CD8-positive, alpha-beta memory T cell (primary cell): ENCODE results near the gene NBPF9. TPM values are rescaled to one million over a fixed set of nuclear protein-coding genes. Genes with fewer than 3 reads are reported as not detected.
"Not testable (repeated sequence)": the region's sequence is repeated elsewhere in the genome, so short reads cannot be mapped to it uniquely, and the experiment has no call there.

Experiments
- CTCF ChIA-PET: fragments of 350-600 bp; sonication (Branson Sonifier 250); formaldehyde crosslinking; loops from one replicate; lab custom pipeline; 2021; ENCODE audit warnings: antibody characterized with exemption; lab: Charles Lee
- POLR2A ChIA-PET: fragments of 350-600 bp; sonication (Branson Sonifier 250); formaldehyde crosslinking; loops from one replicate; lab custom pipeline; 2021; ENCODE audit warnings: antibody characterized with exemption; lab: Charles Lee
- DNase-seq, 5 donors: peaks; one replicate each; pipeline versions ENCODE4 v3.0.0 to v3.0.0-alpha.2; 2020 to 2022; ENCODE audit warnings: mixed read lengths in 1 of 5
- H3K27ac ChIP-seq: one replicate; pipeline ENCODE4 v1.7.0; 2013; ENCODE audit warnings: low read depth, mild to moderate bottlenecking, low read length, moderate library complexity
- H3K27me3 ChIP-seq: 2 replicates; pipeline ENCODE4 v1.7.0; 2013; ENCODE audit warnings: low read length, mild to moderate bottlenecking; ENCODE audit not compliant: insufficient read depth, poor library complexity, severe bottlenecking
- H3K36me3 ChIP-seq: 2 replicates; pipeline ENCODE4 v1.7.0; 2013; ENCODE audit warnings: mild to moderate bottlenecking, low read length, moderate library complexity; ENCODE audit not compliant: insufficient read depth
- H3K4me1 ChIP-seq: 2 replicates; pipeline ENCODE4 v1.7.0; 2013; ENCODE audit warnings: mild to moderate bottlenecking, low read length, moderate library complexity; ENCODE audit not compliant: insufficient read depth
- H3K4me3 ChIP-seq: 2 replicates; pipeline ENCODE4 v1.7.0; 2013; ENCODE audit warnings: mild to moderate bottlenecking, low read length
- H3K9me3 ChIP-seq: 2 replicates; pipeline ENCODE4 v1.7.0; 2013; ENCODE audit warnings: mild to moderate bottlenecking, low read length
- H3K27ac Mint-ChIP-seq, 8 donors: one replicate each; pipeline ENCODE4 v1.8.0; 2020 to 2021; ENCODE audit warnings: mixed read lengths in 8 of 8, mild to moderate bottlenecking in 6 of 8, inconsistent platforms in 3 of 8, moderate library complexity in 3 of 8
- H3K27me3 Mint-ChIP-seq, 2 donors: one replicate each; pipeline ENCODE4 v1.8.0; 2020 to 2021; ENCODE audit warnings: mixed read lengths in 2 of 2, mild to moderate bottlenecking in 1 of 2, moderate library complexity in 1 of 2
- H3K36me3 Mint-ChIP-seq, 3 donors: one replicate each; pipeline ENCODE4 v1.8.0; 2020 to 2021; ENCODE audit warnings: mixed read lengths in 3 of 3, inconsistent platforms in 1 of 3, mild to moderate bottlenecking in 1 of 3
- H3K4me1 Mint-ChIP-seq, 3 donors: one replicate each; pipeline ENCODE4 v1.8.0; 2020 to 2021; ENCODE audit warnings: mixed read lengths in 3 of 3, inconsistent platforms in 1 of 3, mild to moderate bottlenecking in 1 of 3
- H3K4me3 Mint-ChIP-seq, 7 donors: one replicate each; pipeline ENCODE4 v1.8.0; 2020 to 2021; ENCODE audit warnings: mixed read lengths in 7 of 7, mild to moderate bottlenecking in 6 of 7, moderate library complexity in 4 of 7, inconsistent platforms in 2 of 7
- H3K9me3 Mint-ChIP-seq, 5 donors: one replicate each; pipeline ENCODE4 v1.8.0; 2020 to 2022; ENCODE audit warnings: mixed read lengths in 5 of 5, mild to moderate bottlenecking in 3 of 5, moderate library complexity in 2 of 5, inconsistent platforms in 1 of 5
- polyA plus RNA-seq: library from polyadenylated mRNA; unstranded; fragments of 300-500 nt; fragmentation: Illumina TruSeq; gene quantifications from one replicate; pipeline ENCODE4 v1.2.3, GENCODE V29; 2021
- total RNA-seq, 2 experiments: library from RNA; stranded (reverse); gene quantifications; one replicate each; pipeline ENCODE4 v1.2.3, GENCODE V29; 2021

The NBPF9 gene
- total and polyA plus RNA-seq, 3 experiments from 2014 or later = 3.2 to 13.1 (median 12.6) TPM

- CTCF ChIA-PET, DNase-seq, H3K36me3 Mint-ChIP-seq, H3K27ac Mint-ChIP-seq, POLR2A ChIA-PET, H3K4me3 Mint-ChIP-seq, H3K4me3 ChIP-seq, H3K4me1 Mint-ChIP-seq, H3K27me3 Mint-ChIP-seq, H3K36me3 ChIP-seq, H3K27me3 ChIP-seq, H3K9me3 ChIP-seq, H3K4me1 ChIP-seq, H3K9me3 Mint-ChIP-seq, H3K27ac ChIP-seq: not testable (repeated sequence)
Observed at GRCh38 chr1:149024327-149024726, 79.0 kb downstream of the NBPF9 start.

GRCh38 chr1:149018577-149018976 lies 84.8 kb downstream of the NBPF9 start:
- H3K4me1 Mint-ChIP-seq, H3K27me3 ChIP-seq, H3K4me1 ChIP-seq, H3K9me3 Mint-ChIP-seq, H3K4me3 ChIP-seq, H3K27ac ChIP-seq, DNase-seq, POLR2A ChIA-PET, H3K36me3 ChIP-seq, H3K36me3 Mint-ChIP-seq, H3K27me3 Mint-ChIP-seq, H3K9me3 ChIP-seq, H3K4me3 Mint-ChIP-seq, H3K27ac Mint-ChIP-seq, CTCF ChIA-PET: not testable (repeated sequence)

GRCh38 chr1:149016626-149017025 lies 86.7 kb downstream of the NBPF9 start:
- H3K36me3 Mint-ChIP-seq, H3K27ac Mint-ChIP-seq, H3K4me3 Mint-ChIP-seq, H3K4me1 ChIP-seq, POLR2A ChIA-PET, H3K27me3 ChIP-seq, H3K4me1 Mint-ChIP-seq, H3K27ac ChIP-seq, DNase-seq, H3K9me3 ChIP-seq, H3K4me3 ChIP-seq, CTCF ChIA-PET, H3K36me3 ChIP-seq, H3K9me3 Mint-ChIP-seq, H3K27me3 Mint-ChIP-seq: not testable (repeated sequence)

- not testable (repeated sequence) for H3K36me3 Mint-ChIP-seq, H3K4me1 Mint-ChIP-seq
Observed at GRCh38 chr1:149015522-149015921, 87.8 kb downstream of the NBPF9 start.

GRCh38 chr1:149013513-149013912 lies 89.8 kb downstream of the NBPF9 start:
- H3K9me3 ChIP-seq, H3K27ac Mint-ChIP-seq, POLR2A ChIA-PET, DNase-seq, H3K4me1 Mint-ChIP-seq, H3K4me3 ChIP-seq, H3K36me3 ChIP-seq, H3K27ac ChIP-seq, H3K27me3 Mint-ChIP-seq, H3K9me3 Mint-ChIP-seq, H3K4me3 Mint-ChIP-seq, H3K4me1 ChIP-seq, H3K36me3 Mint-ChIP-seq, H3K27me3 ChIP-seq, CTCF ChIA-PET: not testable (repeated sequence)

More at GRCh38 chr1:149015522-149015921, 87.8 kb downstream of the NBPF9 start:
- CTCF ChIA-PET, H3K9me3 ChIP-seq, POLR2A ChIA-PET, DNase-seq, H3K27ac Mint-ChIP-seq, H3K4me3 Mint-ChIP-seq, H3K27me3 ChIP-seq, H3K9me3 Mint-ChIP-seq, H3K4me3 ChIP-seq, H3K27ac ChIP-seq, H3K36me3 ChIP-seq, H3K27me3 Mint-ChIP-seq, H3K4me1 ChIP-seq: not testable (repeated sequence)

- H3K9me3 Mint-ChIP-seq, H3K36me3 ChIP-seq, POLR2A ChIA-PET: not testable (repeated sequence)
Observed at GRCh38 chr1:149012599-149012998, 90.8 kb downstream of the NBPF9 start.

GRCh38 chr1:149009761-149010160 lies 93.6 kb downstream of the NBPF9 start:
- H3K36me3 Mint-ChIP-seq, H3K27me3 Mint-ChIP-seq, H3K27ac ChIP-seq, H3K9me3 Mint-ChIP-seq, H3K27me3 ChIP-seq, H3K27ac Mint-ChIP-seq, H3K4me1 ChIP-seq, H3K9me3 ChIP-seq, CTCF ChIA-PET, POLR2A ChIA-PET, H3K36me3 ChIP-seq, DNase-seq, H3K4me3 ChIP-seq, H3K4me1 Mint-ChIP-seq, H3K4me3 Mint-ChIP-seq: not testable (repeated sequence)

More at GRCh38 chr1:149012599-149012998, 90.8 kb downstream of the NBPF9 start:
- DNase-seq, H3K27me3 ChIP-seq, CTCF ChIA-PET, H3K27ac ChIP-seq, H3K4me1 Mint-ChIP-seq, H3K4me3 ChIP-seq, H3K27ac Mint-ChIP-seq, H3K9me3 ChIP-seq, H3K4me1 ChIP-seq, H3K27me3 Mint-ChIP-seq, H3K4me3 Mint-ChIP-seq, H3K36me3 Mint-ChIP-seq: not testable (repeated sequence)

- H3K4me1 ChIP-seq, H3K27me3 ChIP-seq, CTCF ChIA-PET, H3K27ac ChIP-seq, H3K4me3 Mint-ChIP-seq, H3K9me3 ChIP-seq, POLR2A ChIA-PET, H3K27ac Mint-ChIP-seq, H3K4me1 Mint-ChIP-seq, H3K9me3 Mint-ChIP-seq, H3K4me3 ChIP-seq, H3K36me3 ChIP-seq, H3K27me3 Mint-ChIP-seq, DNase-seq, H3K36me3 Mint-ChIP-seq: not testable (repeated sequence)
Observed at GRCh38 chr1:149008769-149009168, 94.6 kb downstream of the NBPF9 start.

- H3K4me3 Mint-ChIP-seq, DNase-seq, H3K4me1 ChIP-seq, CTCF ChIA-PET, H3K4me3 ChIP-seq, POLR2A ChIA-PET, H3K4me1 Mint-ChIP-seq, H3K9me3 Mint-ChIP-seq, H3K27ac Mint-ChIP-seq, H3K36me3 Mint-ChIP-seq, H3K36me3 ChIP-seq, H3K27me3 Mint-ChIP-seq, H3K9me3 ChIP-seq, H3K27ac ChIP-seq, H3K27me3 ChIP-seq: not testable (repeated sequence)
Observed at GRCh38 chr1:149008326-149008725, 95.0 kb downstream of the NBPF9 start.
